H9 (cell line): ENCODE measurements around the gene DUSP1. TPM values are rescaled to one million over a fixed set of nuclear protein-coding genes. Genes with fewer than 3 reads are reported as not detected.

ENCODE experiments used
- DNase-seq: peaks from one replicate; pipeline ENCODE4 v3.0.0-alpha.2; 2017
- H2AFZ ChIP-seq: one replicate; pipeline ENCODE4 v1.6.1; 2013; ENCODE audit warnings: mild to moderate bottlenecking, low read length, control low read depth, moderate library complexity
- H2AK5ac ChIP-seq: 2 replicates; pipeline ENCODE4 v1.6.1; 2013; ENCODE audit warnings: low read length, control low read depth, mixed read lengths; ENCODE audit not compliant: insufficient read length
- H2BK120ac ChIP-seq: one replicate; pipeline ENCODE4 v1.6.1; 2013; ENCODE audit warnings: low read depth, mild to moderate bottlenecking, low read length, control low read depth, inconsistent platforms; ENCODE audit not compliant: poor library complexity, severe bottlenecking
- H2BK12ac ChIP-seq: 2 replicates; pipeline ENCODE4 v1.6.1; 2013; ENCODE audit warnings: low read length, control low read depth, mixed read lengths, low read depth; ENCODE audit not compliant: insufficient read length
- H2BK15ac ChIP-seq: 2 replicates; pipeline ENCODE4 v1.6.1; 2013; ENCODE audit warnings: low read depth, low read length, control low read depth
- H2BK20ac ChIP-seq: one replicate; pipeline ENCODE4 v1.6.1; 2013; ENCODE audit warnings: low read depth, mild to moderate bottlenecking, low read length, control low read depth, inconsistent platforms; ENCODE audit not compliant: poor library complexity, severe bottlenecking
- H2BK5ac ChIP-seq: 2 replicates; pipeline ENCODE4 v1.6.1; 2013; ENCODE audit warnings: low read length, control low read depth, mixed read lengths; ENCODE audit not compliant: insufficient read length
- H3K14ac ChIP-seq: 2 replicates; pipeline ENCODE4 v1.6.1; 2013; ENCODE audit warnings: low read length, control low read depth; ENCODE audit not compliant: insufficient read depth
- H3K18ac ChIP-seq: 2 replicates; pipeline ENCODE4 v1.6.1; 2013; ENCODE audit warnings: low read depth, mild to moderate bottlenecking, mixed read lengths, low read length, control low read depth; ENCODE audit not compliant: insufficient read length
- H3K23ac ChIP-seq: 2 replicates; pipeline ENCODE4 v1.6.1; 2013; ENCODE audit warnings: low read length, control low read depth, mixed read lengths, low read depth; ENCODE audit not compliant: insufficient read length
- H3K23me2 ChIP-seq: 2 replicates; pipeline ENCODE4 v1.6.1; 2013; ENCODE audit warnings: low read depth, mild to moderate bottlenecking, mixed read lengths, low read length, control low read depth; ENCODE audit not compliant: insufficient read length, poor library complexity, severe bottlenecking
- H3K27ac ChIP-seq: 2 replicates; pipeline ENCODE4 v1.5.1; 2013; ENCODE audit warnings: low read length, control low read depth, mixed read lengths, low read depth; ENCODE audit not compliant: insufficient read length
- H3K27me3 ChIP-seq: 2 replicates; pipeline ENCODE4 v1.6.1; 2013; ENCODE audit warnings: low read length, control low read depth, inconsistent platforms; ENCODE audit not compliant: insufficient read depth
- H3K4ac ChIP-seq: 2 replicates; pipeline ENCODE4 v1.6.1; 2013; ENCODE audit warnings: low read depth, mild to moderate bottlenecking, control low read depth, inconsistent platforms, low read length, moderate library complexity
- H3K4me1 ChIP-seq: 2 replicates; pipeline ENCODE4 v1.6.1; 2013; ENCODE audit warnings: low read length, control low read depth, inconsistent platforms; ENCODE audit not compliant: insufficient read depth
- H3K4me2 ChIP-seq: 2 replicates; pipeline ENCODE4 v1.6.1; 2013; ENCODE audit warnings: low read length, control low read depth, mixed read lengths; ENCODE audit not compliant: insufficient read length, insufficient read depth
- H3K56ac ChIP-seq: 2 replicates; pipeline ENCODE4 v1.6.1; 2013; ENCODE audit warnings: low read depth, mild to moderate bottlenecking, mixed read lengths, low read length, control low read depth; ENCODE audit not compliant: insufficient read length
- H3K79me1 ChIP-seq: 2 replicates; pipeline ENCODE4 v1.6.1; 2013; ENCODE audit warnings: low read depth, mild to moderate bottlenecking, moderate library complexity, low read length, control low read depth, inconsistent platforms; ENCODE audit not compliant: insufficient read depth, poor library complexity, severe bottlenecking
- H3K79me2 ChIP-seq: 2 replicates; pipeline ENCODE4 v1.6.1; 2013; ENCODE audit warnings: low read length, control low read depth, inconsistent platforms; ENCODE audit not compliant: insufficient read depth
- H3K9ac ChIP-seq: 2 replicates; pipeline ENCODE4 v1.6.1; 2013; ENCODE audit warnings: low read length, control low read depth, mixed read lengths; ENCODE audit not compliant: insufficient read length; ENCODE audit errors: extremely low read depth
- H3K9me3 ChIP-seq: one replicate; pipeline ENCODE4 v1.6.1; 2013; ENCODE audit warnings: low read depth, low read length, inconsistent platforms; ENCODE audit not compliant: control insufficient read depth
- H3T11ph ChIP-seq: one replicate; pipeline ENCODE4 v1.6.1; 2013; ENCODE audit warnings: mild to moderate bottlenecking, low read length, control low read depth, inconsistent platforms
- H4K20me1 ChIP-seq: one replicate; pipeline ENCODE4 v1.6.1; 2013; ENCODE audit not compliant: control insufficient read depth, insufficient read length, insufficient read depth
- H4K5ac ChIP-seq: 2 replicates; pipeline ENCODE4 v1.6.1; 2013; ENCODE audit warnings: low read depth, mild to moderate bottlenecking, mixed read lengths, low read length, control low read depth; ENCODE audit not compliant: insufficient read length
- H4K8ac ChIP-seq: replicated peaks from 2 replicates; pipeline ENCODE4 v1.6.1; 2013; ENCODE audit warnings: low read length, control low read depth, mixed read lengths, low read depth; ENCODE audit not compliant: insufficient read length
- H4K91ac ChIP-seq: 2 replicates; pipeline ENCODE4 v1.6.1; 2013; ENCODE audit warnings: low read depth, mild to moderate bottlenecking, moderate library complexity, mixed read lengths, low read length, control low read depth; ENCODE audit not compliant: insufficient read length
- H3K27ac Mint-ChIP-seq, 3 experiments: 2 replicates in 2 of 3; 3 replicates in 1 of 3; pipeline ENCODE4 v1.8.0; 2020 to 2021; ENCODE audit warnings: mixed read lengths in 3 of 3, mild to moderate bottlenecking in 1 of 3, moderate library complexity in 1 of 3
- H3K27me3 Mint-ChIP-seq: 2 replicates; pipeline ENCODE4 v1.8.0; 2021; ENCODE audit warnings: low read depth, mild to moderate bottlenecking, moderate library complexity, mixed read lengths
- H3K36me3 Mint-ChIP-seq, 3 experiments: 2 replicates in 2 of 3; 3 replicates in 1 of 3; pipeline ENCODE4 v1.8.0; 2020 to 2021; ENCODE audit warnings: low read depth in 3 of 3, mixed read lengths in 3 of 3; ENCODE audit not compliant: insufficient read depth in 1 of 3
- H3K4me1 Mint-ChIP-seq, 2 experiments: 2 replicates each; pipeline ENCODE4 v1.8.0; 2020; ENCODE audit warnings: mixed read lengths in 2 of 2
- H3K4me3 Mint-ChIP-seq, 2 experiments: 2 replicates in 1 of 2; 3 replicates in 1 of 2; pipeline ENCODE4 v1.8.0; 2020 to 2021; ENCODE audit warnings: mild to moderate bottlenecking in 2 of 2, mixed read lengths in 2 of 2, moderate library complexity in 1 of 2
- H3K9me3 Mint-ChIP-seq, 2 experiments: 2 replicates in 1 of 2; 3 replicates in 1 of 2; pipeline ENCODE4 v1.8.0; 2020; ENCODE audit warnings: mild to moderate bottlenecking in 2 of 2, mixed read lengths in 2 of 2, moderate library complexity in 1 of 2
- WGBS: extraction: QIAGEN DNeasy Blood & Tissue Kit; methylation state at CpG from one replicate; pipeline ENCODE4 v1.1.7; 2013; ENCODE audit warnings: missing lambda C conversion rate, low lambda C conversion rate, mixed read lengths; ENCODE audit not compliant: insufficient read length; ENCODE audit errors: extremely low coverage; 5-methylcytosine and 5-hydroxymethylcytosine counted together
- total RNA-seq: library from RNA; stranded (reverse); gene quantifications from 2 replicates; pipeline ENCODE4 v1.2.1, GENCODE V29; 2021
- TF ChIP-seq, protein P1 (sequence below): fragments of 200-600 bp; sonication (generic); conservative IDR thresholded peaks from 3 replicates; pipeline ENCODE4 v1.8.0; 2021; ENCODE audit warnings: antibody characterized with exemption, mild to moderate bottlenecking

DUSP1 gene
- total RNA-seq, 1 experiment from 2014 or later: 10.9 TPM

DNA sequence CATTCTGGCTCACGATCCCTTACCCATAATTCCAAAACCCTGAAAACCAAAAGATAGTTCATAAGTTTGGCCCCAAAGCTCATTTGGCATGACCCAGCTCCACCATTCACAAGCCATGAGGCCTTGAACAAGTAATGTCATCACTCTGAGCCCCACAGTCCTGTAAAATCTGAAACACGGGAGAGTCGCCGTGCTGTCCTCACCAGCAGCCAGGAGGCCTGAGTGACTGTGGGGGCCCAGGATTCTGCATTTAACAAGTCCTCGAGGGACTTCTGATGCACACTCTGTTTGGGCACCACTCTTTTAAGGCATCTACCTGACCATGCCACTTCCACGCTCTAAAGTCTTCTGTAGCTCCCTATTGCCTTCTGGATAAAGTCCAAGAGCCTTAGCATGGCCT lies 40.8 kb downstream of the DUSP1 start:
- Histone ChIP-seq H3K4me1 (no peaks in the 10 kb centered on the region), H2AK5ac (no peak overlapping the region), H2BK12ac (no peak overlapping the region), H3K4me2 (no peak overlapping the region), H3K4ac (no peak overlapping the region), H3K27ac (no peak overlapping the region), H3K79me1 (no peaks in the 10 kb centered on the region), H2BK120ac (no peak overlapping the region), H3K18ac (no peak overlapping the region), H4K8ac (no peak overlapping the region), H3K9ac (no peak overlapping the region), H2BK20ac (no peak overlapping the region), H3K14ac (no peak overlapping the region), H3K23ac (no peak overlapping the region), H2BK5ac (no peak overlapping the region), H4K20me1 (no peaks in the 10 kb centered on the region), H2AFZ (no peak overlapping the region), H3T11ph (no peak overlapping the region), H3K23me2 (no peaks in the 10 kb centered on the region), H2BK15ac (no peak overlapping the region), H3K79me2 (no peaks in the 10 kb centered on the region), H4K91ac (no peak overlapping the region), H3K9me3 (no peaks in the 10 kb centered on the region), H4K5ac (no peak overlapping the region), H3K56ac (no peak overlapping the region), H3K27me3 (no peaks in the 10 kb centered on the region)
- Mint-ChIP-seq H3K36me3 (no peaks in the 10 kb centered on the region), H3K27ac (peak overlapping the region in 1 of 3 experiments; percentile 44; a peak in 1 of 7 replicates), H3K4me1 (peaks cover 2 to 3% of the 10 kb centered on the region in 2 experiments; a peak in 2 of 4 replicates), H3K27me3 (peaks cover 65% of the 10 kb centered on the region), H3K9me3 (no peaks in the 10 kb centered on the region), H3K4me3 (no peak overlapping the region)
- WGBS: no CpG with 5 or more reads among the region's 6 CpGs
- no peak for DNase-seq
- TF ChIP-seq, protein P1, sequence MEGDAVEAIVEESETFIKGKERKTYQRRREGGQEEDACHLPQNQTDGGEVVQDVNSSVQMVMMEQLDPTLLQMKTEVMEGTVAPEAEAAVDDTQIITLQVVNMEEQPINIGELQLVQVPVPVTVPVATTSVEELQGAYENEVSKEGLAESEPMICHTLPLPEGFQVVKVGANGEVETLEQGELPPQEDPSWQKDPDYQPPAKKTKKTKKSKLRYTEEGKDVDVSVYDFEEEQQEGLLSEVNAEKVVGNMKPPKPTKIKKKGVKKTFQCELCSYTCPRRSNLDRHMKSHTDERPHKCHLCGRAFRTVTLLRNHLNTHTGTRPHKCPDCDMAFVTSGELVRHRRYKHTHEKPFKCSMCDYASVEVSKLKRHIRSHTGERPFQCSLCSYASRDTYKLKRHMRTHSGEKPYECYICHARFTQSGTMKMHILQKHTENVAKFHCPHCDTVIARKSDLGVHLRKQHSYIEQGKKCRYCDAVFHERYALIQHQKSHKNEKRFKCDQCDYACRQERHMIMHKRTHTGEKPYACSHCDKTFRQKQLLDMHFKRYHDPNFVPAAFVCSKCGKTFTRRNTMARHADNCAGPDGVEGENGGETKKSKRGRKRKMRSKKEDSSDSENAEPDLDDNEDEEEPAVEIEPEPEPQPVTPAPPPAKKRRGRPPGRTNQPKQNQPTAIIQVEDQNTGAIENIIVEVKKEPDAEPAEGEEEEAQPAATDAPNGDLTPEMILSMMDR: no peak
